GM21529 (cell line): ENCODE results near the gene RPL13A.

Source experiments
- ATAC-seq: cut with Tn5 transposase; IDR thresholded peaks from one replicate; pipeline ENCODE4 v1.9.1; 2021; ENCODE audit not compliant: unreplicated experiment

The RPL13A gene

DNA sequence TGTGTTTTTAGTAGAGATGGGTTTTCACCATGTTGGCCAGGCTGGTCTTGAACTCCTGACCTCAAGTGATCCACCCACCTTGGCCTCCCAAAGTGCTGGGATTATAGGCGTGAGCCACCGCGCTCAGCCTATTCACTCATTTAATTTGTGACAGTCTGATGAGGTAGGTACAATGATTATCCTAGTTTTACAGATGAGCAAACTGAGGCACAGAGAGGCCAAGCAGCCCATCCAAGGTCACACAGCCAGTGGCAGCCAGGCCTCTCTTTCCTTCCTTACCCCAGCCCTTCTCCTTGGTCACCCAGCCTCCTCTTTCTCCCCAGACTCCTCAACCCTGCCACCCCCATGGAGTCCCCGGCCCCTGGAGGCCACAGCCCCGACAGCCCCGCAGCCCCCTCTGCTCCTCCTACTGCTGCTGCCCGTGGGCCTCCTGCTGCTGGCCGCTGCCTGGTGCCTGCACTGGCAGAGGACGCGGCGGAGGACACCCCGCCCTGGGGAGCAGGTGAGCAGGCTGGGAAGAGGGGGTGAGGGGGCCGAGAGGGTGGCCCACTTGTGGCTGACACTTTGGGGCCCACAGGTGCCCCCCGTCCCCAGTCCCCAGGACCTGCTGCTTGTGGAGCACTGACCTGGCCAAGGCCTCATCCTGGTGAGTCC, 7.3 kb upstream of the RPL13A start:
- no peak for ATAC-seq

- no peak for ATAC-seq
Measured at GRCh38 chr19:49481020-49481683, 6.3 kb upstream of the RPL13A start.

- no peak for ATAC-seq
Measured at GRCh38 chr19:49486232-49486631, 1.2 kb upstream of the RPL13A start.

DNA sequence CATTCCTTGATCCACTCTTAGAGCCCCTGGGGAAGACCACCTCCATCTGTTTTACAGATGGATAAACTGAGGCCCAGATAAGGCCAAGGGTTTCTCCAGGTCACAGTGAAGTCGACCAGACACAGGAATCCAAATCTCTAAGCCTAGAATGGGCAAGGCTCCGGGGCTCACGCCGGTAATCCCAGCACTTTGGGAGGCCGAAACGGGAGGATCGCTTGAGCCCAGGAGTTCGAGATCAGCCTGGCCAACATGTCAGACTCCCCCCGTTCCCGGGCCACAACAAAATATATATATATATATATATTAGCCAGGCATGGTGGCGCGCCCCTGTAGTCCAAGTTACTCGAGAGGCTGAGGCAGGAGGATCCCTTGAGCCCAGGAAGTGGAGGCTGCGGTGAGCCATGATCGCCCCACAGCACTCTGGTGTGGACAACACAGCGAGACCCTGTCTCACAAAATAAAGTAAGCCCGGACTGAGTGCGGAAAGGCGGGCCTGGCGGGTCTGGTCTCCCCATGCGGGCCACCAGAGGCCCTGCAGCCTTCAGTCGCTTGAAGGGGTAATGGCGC, 615 bp upstream of the RPL13A start:
- ATAC-seq = no peak

- no peak for ATAC-seq
Measured at GRCh38 chr19:49488046-49488862, 846 bp downstream of the RPL13A start.

DNA sequence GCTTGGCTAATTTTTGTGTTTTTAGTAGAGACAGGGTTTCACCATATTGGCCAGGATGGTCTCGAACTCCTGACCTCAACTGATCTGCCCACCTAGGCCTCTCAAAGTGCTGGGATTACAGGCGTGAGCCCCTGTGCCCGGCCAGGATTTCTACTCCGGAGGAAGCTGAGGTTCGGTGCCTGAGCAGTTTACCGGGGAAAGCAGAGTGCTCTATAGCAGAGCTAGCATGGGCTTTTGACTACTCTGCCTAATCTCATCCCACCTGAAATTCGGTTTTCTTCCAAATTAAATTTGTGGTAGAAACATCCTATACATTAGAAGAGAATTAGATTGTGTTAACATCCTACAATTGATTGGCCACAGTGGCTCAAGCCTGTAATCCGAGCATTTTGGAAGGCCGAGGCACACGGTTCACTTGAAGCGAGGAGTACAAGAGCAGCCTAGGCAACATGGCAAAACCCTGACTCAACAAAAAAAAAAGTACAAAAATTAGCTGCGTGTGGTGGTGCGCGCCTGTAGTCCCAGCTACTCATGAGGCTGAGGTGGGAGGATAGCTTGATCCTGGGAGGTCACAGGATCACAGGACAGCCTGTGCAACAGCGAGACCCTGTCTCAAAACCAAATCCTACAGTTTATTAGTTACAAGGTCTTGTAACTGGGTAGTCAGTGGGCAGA, 1.6 kb downstream of the RPL13A start:
- no peak for ATAC-seq

DNA sequence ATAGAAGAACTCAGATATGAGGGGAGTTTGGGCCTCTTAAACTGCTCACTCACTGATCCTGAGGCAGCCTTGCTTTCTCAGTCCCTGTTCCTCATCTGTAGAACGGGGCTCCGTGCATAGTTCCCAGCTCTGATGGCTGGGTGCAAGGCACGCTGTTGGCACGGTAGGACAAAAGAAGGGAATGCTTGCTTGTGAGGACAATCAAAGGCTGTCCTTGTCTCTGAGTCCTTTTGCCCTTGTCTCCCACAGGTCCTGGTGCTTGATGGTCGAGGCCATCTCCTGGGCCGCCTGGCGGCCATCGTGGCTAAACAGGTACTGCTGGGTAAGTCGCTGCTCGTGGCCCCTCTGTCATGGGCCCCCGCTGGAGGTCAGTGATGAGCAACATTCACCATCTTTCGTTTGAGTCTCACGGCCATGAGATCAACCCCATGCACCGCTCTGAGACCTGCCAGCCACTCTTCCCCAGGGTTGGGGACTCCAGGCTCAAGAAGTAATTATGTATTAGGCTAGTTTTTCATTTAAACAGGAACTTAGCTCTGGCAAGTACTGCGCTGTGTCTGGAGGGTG, 2.3 kb downstream of the RPL13A start:
- ATAC-seq = no peak

- ATAC-seq = no peak
Measured at GRCh38 chr19:49490287-49491029, 3.0 kb downstream of the RPL13A start.

DNA sequence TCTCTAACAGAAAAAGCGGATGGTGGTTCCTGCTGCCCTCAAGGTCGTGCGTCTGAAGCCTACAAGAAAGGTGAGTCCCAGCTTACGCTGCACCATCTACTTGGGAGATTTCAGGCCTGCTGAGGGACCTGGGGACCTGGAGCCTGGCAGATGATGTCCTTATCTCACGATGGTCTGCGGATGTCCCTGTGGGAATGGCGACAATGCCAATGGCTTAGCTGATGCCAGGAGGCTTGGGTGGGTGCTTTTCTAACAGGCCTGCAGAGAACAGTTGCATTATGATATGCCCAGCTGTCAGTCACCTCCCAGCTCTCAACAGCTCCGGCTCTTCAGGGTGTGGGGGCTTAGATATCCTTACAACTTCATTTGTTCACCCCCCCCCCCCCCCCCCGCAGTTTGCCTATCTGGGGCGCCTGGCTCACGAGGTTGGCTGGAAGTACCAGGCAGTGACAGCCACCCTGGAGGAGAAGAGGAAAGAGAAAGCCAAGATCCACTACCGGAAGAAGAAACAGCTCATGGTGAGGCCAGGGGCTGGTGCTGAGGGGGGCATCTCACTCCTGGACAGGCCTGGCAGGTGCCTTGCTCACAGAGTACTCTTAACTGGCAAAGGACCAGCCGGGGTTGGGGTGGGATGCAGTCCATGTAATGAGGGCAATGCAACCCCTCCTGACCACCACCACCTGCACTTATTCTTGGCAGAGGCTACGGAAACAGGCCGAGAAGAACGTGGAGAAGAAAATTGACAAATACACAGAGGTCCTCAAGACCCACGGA, 3.8 kb downstream of the RPL13A start:
- ATAC-seq = no peak

- no peak for ATAC-seq
Measured at GRCh38 chr19:49491804-49492572, 4.6 kb downstream of the RPL13A start.

DNA sequence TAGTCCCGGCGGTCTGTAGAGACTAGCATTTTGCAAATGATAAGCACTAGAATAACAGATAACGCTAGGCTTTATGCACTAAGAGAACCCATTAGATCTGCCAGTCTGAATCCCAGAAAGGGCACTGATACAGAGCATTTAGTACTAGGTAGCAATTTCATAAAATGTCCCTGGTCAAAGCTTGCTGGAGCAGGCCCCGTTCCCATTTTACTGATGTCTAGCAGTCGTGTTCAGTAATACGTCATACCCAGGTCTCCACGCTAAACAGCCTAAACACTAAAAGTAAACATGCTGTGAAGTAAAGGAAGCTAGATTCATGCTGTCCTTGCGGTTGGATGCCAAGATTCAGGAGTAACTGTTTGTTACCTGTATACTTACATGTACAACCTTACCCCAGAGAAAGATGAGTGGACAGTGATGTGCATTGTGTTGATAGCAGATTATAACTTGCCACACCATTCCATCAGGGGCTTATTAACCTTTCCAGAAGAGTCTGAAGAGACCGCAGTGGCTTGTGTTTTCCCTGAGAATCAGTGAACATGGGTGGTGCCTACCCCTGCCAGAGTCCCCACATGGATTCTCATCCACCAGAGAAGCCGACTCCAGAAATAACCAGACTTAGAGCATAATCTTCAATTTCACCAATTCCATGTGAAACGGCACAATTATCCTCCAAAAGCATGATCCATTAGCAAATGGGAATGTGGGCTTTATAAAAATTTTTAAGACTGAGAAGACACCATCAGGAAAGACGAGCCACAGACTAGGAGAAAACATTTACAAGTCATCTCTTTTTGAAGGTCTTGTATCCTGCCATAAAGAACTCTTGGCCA, 5.4 kb downstream of the RPL13A start:
- ATAC-seq = no peak

GRCh38 chr19:49496574-49497008, 9.2 kb downstream of the RPL13A start:
- ATAC-seq = no peak

DNA sequence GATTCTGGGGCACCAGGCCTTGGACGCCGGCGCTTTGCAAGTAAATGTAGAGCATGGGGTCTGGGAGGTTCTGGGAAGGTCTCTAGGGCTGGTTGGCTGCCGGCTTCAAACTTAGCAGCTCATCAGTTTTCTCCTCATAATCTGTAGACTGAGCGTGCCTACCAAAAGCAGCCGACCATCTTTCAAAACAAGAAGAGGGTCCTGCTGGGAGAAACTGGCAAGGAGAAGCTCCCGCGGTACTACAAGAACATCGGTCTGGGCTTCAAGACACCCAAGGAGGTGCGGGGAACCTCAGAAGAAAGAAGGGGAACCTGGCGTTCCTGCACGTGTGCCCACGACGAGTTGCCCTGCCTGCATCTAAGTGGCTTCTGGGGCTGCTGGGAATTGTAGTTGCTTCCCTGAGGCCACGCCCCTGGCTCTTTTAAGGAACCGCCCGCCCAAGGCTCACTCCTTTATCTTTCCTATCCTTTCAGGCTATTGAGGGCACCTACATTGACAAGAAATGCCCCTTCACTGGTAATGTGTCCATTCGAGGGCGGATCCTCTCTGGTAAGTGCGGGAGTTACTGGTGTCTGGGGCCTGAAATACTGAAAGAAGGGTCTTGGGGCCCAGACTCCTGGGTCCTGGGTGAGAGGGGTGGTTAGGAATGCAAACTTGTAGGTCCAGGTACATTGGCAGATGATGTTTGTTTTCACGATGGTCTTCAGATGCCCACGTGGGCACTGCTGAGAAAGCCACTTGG, 9.8 kb downstream of the RPL13A start:
- ATAC-seq = no peak

- ATAC-seq = no peak
Measured at GRCh38 chr19:49497789-49498103, 10.3 kb downstream of the RPL13A start.

DNA sequence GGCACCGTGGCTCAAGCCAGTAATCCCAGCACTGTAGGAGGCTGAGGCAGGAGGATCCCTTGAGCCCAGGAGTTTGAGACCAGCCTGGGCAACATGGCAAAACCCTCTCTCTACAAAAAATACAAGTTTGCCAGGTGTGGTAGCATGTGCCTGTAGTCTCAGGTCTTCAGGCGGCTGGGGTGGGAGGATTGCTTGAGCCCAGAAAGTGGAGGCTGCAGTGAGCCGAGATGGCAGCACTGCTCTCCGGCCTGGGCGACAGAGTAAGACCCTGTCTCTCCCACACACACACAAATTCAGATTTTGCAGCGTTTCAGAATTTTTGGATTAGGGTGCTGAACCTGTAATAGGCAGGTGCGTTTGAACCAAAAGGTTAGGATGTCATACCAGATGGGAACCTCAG, 11.1 kb downstream of the RPL13A start:
- ATAC-seq = no peak

DNA sequence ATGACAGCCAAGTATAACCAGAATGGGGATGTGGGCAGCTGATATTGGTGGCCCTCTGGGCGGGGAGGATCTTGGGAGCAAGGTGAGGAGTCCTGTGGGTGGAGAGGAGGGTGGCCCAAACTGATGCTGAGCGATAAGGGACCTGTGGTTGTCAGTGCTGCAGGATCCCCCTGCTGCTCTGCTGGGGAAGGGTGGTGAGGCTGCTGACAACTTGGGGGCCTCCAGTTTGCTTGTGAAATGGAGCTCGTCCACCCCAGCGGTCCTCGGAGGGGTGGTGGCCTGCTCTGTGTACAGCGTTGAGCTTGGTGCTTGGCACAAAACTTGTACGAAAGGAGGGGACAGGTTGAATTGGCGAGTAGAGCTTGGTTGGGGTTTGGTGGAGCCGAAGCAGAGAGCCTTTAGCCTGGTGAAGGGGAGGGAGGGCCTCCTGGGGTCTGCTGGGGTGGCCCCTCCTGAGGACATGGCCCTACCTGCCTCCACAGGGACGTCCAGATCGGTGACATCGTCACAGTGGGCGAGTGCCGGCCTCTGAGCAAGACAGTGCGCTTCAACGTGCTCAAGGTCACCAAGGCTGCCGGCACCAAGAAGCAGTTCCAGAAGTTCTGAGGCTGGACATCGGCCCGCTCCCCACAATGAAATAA, 11.7 kb downstream of the RPL13A start:
- ATAC-seq = no peak
